Keratinocyte (primary cell): ENCODE measurements around the gene MEGF11. TPM values are rescaled to one million over a fixed set of nuclear protein-coding genes. Genes with fewer than 3 reads are reported as not detected.

ENCODE experiments used
- DNase-seq: peaks from one replicate; pipeline ENCODE4 v3.0.0-alpha.2; 2011; ENCODE audit warnings: low read depth, missing footprints, low spot score
- FAIRE-seq: peaks from 2 replicates; lab custom pipeline; 2011; peaks lifted over from hg19 to GRCh38; lab: Jason Lieb, UNC
- H2AFZ ChIP-seq: 2 replicates; pipeline ENCODE4 v1.6.0; 2012; ENCODE audit warnings: low read length, control low read depth, inconsistent platforms; ENCODE audit not compliant: control insufficient read depth
- H3K27ac ChIP-seq: 2 replicates; pipeline ENCODE4 v1.5.1; 2011; ENCODE audit warnings: low read length; ENCODE audit not compliant: control insufficient read depth, insufficient read depth
- H3K27me3 ChIP-seq: 3 replicates; pipeline ENCODE4 v1.6.0; 2011; ENCODE audit warnings: low read length; ENCODE audit not compliant: control insufficient read depth, insufficient read depth; ENCODE audit errors: extremely low read depth
- H3K36me3 ChIP-seq, 2 experiments: 2 replicates in 1 of 2; 3 replicates in 1 of 2; pipeline ENCODE4 v1.5.1; 2011; ENCODE audit warnings: low read length in 2 of 2, mild to moderate bottlenecking in 1 of 2; ENCODE audit not compliant: control insufficient read depth in 2 of 2, insufficient read depth in 2 of 2; ENCODE audit errors: extremely low read depth in 1 of 2
- H3K4me1 ChIP-seq: 3 replicates; pipeline ENCODE4 v1.5.1; 2011; ENCODE audit warnings: low read length; ENCODE audit not compliant: control insufficient read depth, insufficient read depth; ENCODE audit errors: extremely low read depth
- H3K4me2 ChIP-seq: 3 replicates; pipeline ENCODE4 v1.6.0; 2011; ENCODE audit warnings: low read depth, low read length; ENCODE audit not compliant: control insufficient read depth, insufficient read depth; ENCODE audit errors: extremely low read depth
- H3K4me3 ChIP-seq, 3 experiments: fragments of 200-600 bp in 1 of 3; sonication (generic) in 1 of 3; 2 replicates in 2 of 3; 3 replicates in 1 of 3; pipeline ENCODE4 v1.5.1; 2011 to 2016; ENCODE audit warnings: low read length in 3 of 3, mild to moderate bottlenecking in 3 of 3, control low read depth in 2 of 3, inconsistent platforms in 1 of 3, low read depth in 1 of 3, mixed read lengths in 1 of 3, mixed run types in 1 of 3, moderate library complexity in 1 of 3; ENCODE audit not compliant: control insufficient read depth in 2 of 3, insufficient read depth in 2 of 3; ENCODE audit errors: extremely low read depth in 1 of 3
- H3K79me2 ChIP-seq: 2 replicates; pipeline ENCODE4 v1.6.0; 2012; ENCODE audit warnings: low read length; ENCODE audit not compliant: control insufficient read depth, insufficient read depth
- H3K9ac ChIP-seq: 3 replicates; pipeline ENCODE4 v1.6.0; 2011; ENCODE audit warnings: low read length; ENCODE audit not compliant: control insufficient read depth, insufficient read depth; ENCODE audit errors: extremely low read depth
- H3K9me1 ChIP-seq: 3 replicates; pipeline ENCODE4 v1.6.0; 2011; ENCODE audit warnings: low read length; ENCODE audit not compliant: control insufficient read depth, insufficient read depth; ENCODE audit errors: extremely low read depth
- H3K9me3 ChIP-seq: 2 replicates; pipeline ENCODE4 v1.5.1; 2012; ENCODE audit warnings: low read depth, low read length; ENCODE audit not compliant: control insufficient read depth
- H4K20me1 ChIP-seq: 3 replicates; pipeline ENCODE4 v1.6.0; 2011; ENCODE audit warnings: low read length; ENCODE audit not compliant: control insufficient read depth, insufficient read depth; ENCODE audit errors: extremely low read depth
- EZH2 ChIP-seq: IDR thresholded peaks from one replicate; pipeline ENCODE4 v1.6.1; 2012; ENCODE audit warnings: inconsistent platforms, mild to moderate bottlenecking, low read length, moderate library complexity
- dilution Hi-C: fragments of 300-500 bp; cut with MboI; formaldehyde crosslinking; loops from one replicate; pipeline ENCODE4 v1.7.0; 2020; ENCODE audit warnings: low sequenced_read_pairs; ENCODE audit not compliant: extremely low pct_ligation_motif_present
- polyA plus RNA-seq, 5 experiments: library from polyadenylated mRNA; depleted of rRNA in 3 of 5; stranded (reverse) in 3 of 5; stranded (forward) in 1 of 5; unstranded in 1 of 5; fragments of >200 nt; gene quantifications; 1 replicate in 1 of 5; 2 replicates in 3 of 5; 3 replicates in 1 of 5; pipeline versions ENCODE4 v1.2.1 to v1.2.3, GENCODE V29; 2011 to 2012; ENCODE audit warnings: missing spikeins in 2 of 5, low read depth in 1 of 5, low replicate concordance in 1 of 5
- TF ChIP-seq, protein P1 (sequence below), 3 experiments: IDR thresholded peaks in 1 of 3; conservative IDR thresholded peaks in 1 of 3; optimal IDR thresholded peaks in 1 of 3; 2 replicates in 2 of 3; 3 replicates in 1 of 3; pipeline versions ENCODE3 to v1.5.1; 2011; ENCODE audit warnings: low read length in 3 of 3, mild to moderate bottlenecking in 3 of 3, moderate library complexity in 2 of 3, control low read depth in 1 of 3, inconsistent platforms in 1 of 3; ENCODE audit not compliant: insufficient read depth in 2 of 3; ENCODE audit errors: extremely low read depth in 1 of 3

The MEGF11 gene
- polyA plus RNA-seq, 1 donor (not counting 4 experiments of a cell fraction or from before 2014, with no cell fraction given), result not detected

GRCh38 chr15:65951007-65951406, 302.5 kb downstream of the MEGF11 start:
- Histone ChIP-seq H3K9me1 (no peaks in the 10 kb centered on the region), H3K4me3 (no peak overlapping the region), H3K27ac (no peak overlapping the region), H3K9ac (no peak overlapping the region), H3K4me1 (peaks cover 5% of the 10 kb centered on the region), H3K36me3 (no peaks in the 10 kb centered on the region), H3K27me3 (peaks cover 8% of the 10 kb centered on the region), H3K79me2 (no peaks in the 10 kb centered on the region), H4K20me1 (no peaks in the 10 kb centered on the region), H2AFZ (no peak overlapping the region), H3K9me3 (no peaks in the 10 kb centered on the region), H3K4me2 (no peak overlapping the region)
- FAIRE-seq, result no peak
- dilution Hi-C loops, result no loop called here
- DNase-seq, result no peak
- TF ChIP-seq EZH2, result no peak
- TF ChIP-seq, protein P1, sequence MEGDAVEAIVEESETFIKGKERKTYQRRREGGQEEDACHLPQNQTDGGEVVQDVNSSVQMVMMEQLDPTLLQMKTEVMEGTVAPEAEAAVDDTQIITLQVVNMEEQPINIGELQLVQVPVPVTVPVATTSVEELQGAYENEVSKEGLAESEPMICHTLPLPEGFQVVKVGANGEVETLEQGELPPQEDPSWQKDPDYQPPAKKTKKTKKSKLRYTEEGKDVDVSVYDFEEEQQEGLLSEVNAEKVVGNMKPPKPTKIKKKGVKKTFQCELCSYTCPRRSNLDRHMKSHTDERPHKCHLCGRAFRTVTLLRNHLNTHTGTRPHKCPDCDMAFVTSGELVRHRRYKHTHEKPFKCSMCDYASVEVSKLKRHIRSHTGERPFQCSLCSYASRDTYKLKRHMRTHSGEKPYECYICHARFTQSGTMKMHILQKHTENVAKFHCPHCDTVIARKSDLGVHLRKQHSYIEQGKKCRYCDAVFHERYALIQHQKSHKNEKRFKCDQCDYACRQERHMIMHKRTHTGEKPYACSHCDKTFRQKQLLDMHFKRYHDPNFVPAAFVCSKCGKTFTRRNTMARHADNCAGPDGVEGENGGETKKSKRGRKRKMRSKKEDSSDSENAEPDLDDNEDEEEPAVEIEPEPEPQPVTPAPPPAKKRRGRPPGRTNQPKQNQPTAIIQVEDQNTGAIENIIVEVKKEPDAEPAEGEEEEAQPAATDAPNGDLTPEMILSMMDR (optimal IDR thresholded peaks at IDR 0.05 in 1 of 3, IDR thresholded peaks at IDR 0.05 in 1 of 3, conservative IDR thresholded peaks at IDR 0.05 in 1 of 3; ENCODE audit: extremely low read depth in 1 of 3, insufficient read depth in 2 of 3, low read length in 3 of 3), result no peak

GRCh38 chr15:65949491-65949890, 304.1 kb downstream of the MEGF11 start:
- DNase-seq (no peak), FAIRE-seq (no peak)
- H3K27ac ChIP-seq, result no peak overlapping the region
- H3K4me2 ChIP-seq, result no peak overlapping the region
- no peak overlapping the region for H2AFZ ChIP-seq
- peaks cover 8% of the 10 kb centered on the region for H3K27me3 ChIP-seq
- H3K36me3 ChIP-seq, result no peaks in the 10 kb centered on the region
- H3K4me3 ChIP-seq, result no peak overlapping the region
- H3K9ac ChIP-seq, result no peak overlapping the region
- H3K9me1 ChIP-seq, result no peaks in the 10 kb centered on the region
- H4K20me1 ChIP-seq, result no peaks in the 10 kb centered on the region
- dilution Hi-C loops, result no loop called here
- TF ChIP-seq, protein P1 (optimal IDR thresholded peaks at IDR 0.05 in 1 of 3, IDR thresholded peaks at IDR 0.05 in 1 of 3, conservative IDR thresholded peaks at IDR 0.05 in 1 of 3; ENCODE audit: extremely low read depth in 1 of 3, insufficient read depth in 2 of 3, low read length in 3 of 3), result no peak
- no peak for TF ChIP-seq EZH2
- H3K4me1 ChIP-seq, result peaks cover 5% of the 10 kb centered on the region
- H3K79me2 ChIP-seq, result no peaks in the 10 kb centered on the region
- no peaks in the 10 kb centered on the region for H3K9me3 ChIP-seq
